Hepatocyte (in vitro differentiated cells): Measurements from ENCODE around the gene GNGT1. TPM values are rescaled to one million over a fixed set of nuclear protein-coding genes. Genes with fewer than 3 reads are reported as not detected.
A peak's percentile ranks its signal among the peaks of the same experiment; 100 is the strongest.

Experiments
- DNase-seq: peaks from one replicate; pipeline ENCODE4 v3.0.0-alpha.2; 2016; ENCODE audit warnings: low spot score
- H2AFZ ChIP-seq: fragments of 200-600 bp; sonication (generic); 2 replicates; pipeline ENCODE4 v1.6.0; 2016; ENCODE audit warnings: antibody characterized with exemption, mild to moderate bottlenecking
- H3K27ac ChIP-seq: fragments of 200-600 bp; sonication (generic); 2 replicates; pipeline ENCODE4 v1.5.1; 2016; ENCODE audit warnings: mild to moderate bottlenecking
- H3K27me3 ChIP-seq: fragments of 200-600 bp; sonication (generic); 2 replicates; pipeline ENCODE4 v1.6.1; 2016
- H3K36me3 ChIP-seq: fragments of 200-600 bp; sonication (generic); replicated peaks from 2 replicates; pipeline ENCODE4 v1.5.1; 2016; ENCODE audit warnings: low read depth; ENCODE audit not compliant: insufficient read depth
- H3K4me1 ChIP-seq: fragments of 200-600 bp; sonication (generic); 2 replicates; pipeline ENCODE4 v1.5.1; 2016; ENCODE audit warnings: mild to moderate bottlenecking, moderate library complexity; ENCODE audit not compliant: insufficient read depth
- H3K4me2 ChIP-seq: fragments of 200-600 bp; sonication (generic); 2 replicates; pipeline ENCODE4 v1.6.0; 2016
- H3K4me3 ChIP-seq: fragments of 200-600 bp; sonication (generic); 2 replicates; pipeline ENCODE4 v1.5.1; 2016; ENCODE audit warnings: mild to moderate bottlenecking
- H3K79me2 ChIP-seq: fragments of 200-600 bp; sonication (generic); 2 replicates; pipeline ENCODE4 v1.6.0; 2017; ENCODE audit warnings: mild to moderate bottlenecking
- H3K9me2 ChIP-seq: fragments of 200-600 bp; sonication (generic); replicated peaks from 2 replicates; pipeline ENCODE4 v1.6.0; 2017; ENCODE audit warnings: mild to moderate bottlenecking; ENCODE audit not compliant: insufficient read depth
- H3K9me3 ChIP-seq: fragments of 200-600 bp; sonication (generic); 2 replicates; pipeline ENCODE4 v1.5.1; 2016; ENCODE audit warnings: low read depth, mild to moderate bottlenecking
- H4K20me1 ChIP-seq: fragments of 200-600 bp; sonication (generic); 2 replicates; pipeline ENCODE4 v1.6.0; 2016; ENCODE audit warnings: mild to moderate bottlenecking; ENCODE audit not compliant: insufficient read depth, poor library complexity, severe bottlenecking
- EZH2 ChIP-seq: fragments of 200-600 bp; sonication (generic); IDR thresholded peaks from 2 replicates; pipeline ENCODE4 v1.6.1; 2016; ENCODE audit warnings: antibody characterized with exemption, mild to moderate bottlenecking, borderline replicate concordance
- EZH2phosphoT487 ChIP-seq: fragments of 200-600 bp; sonication (generic); IDR thresholded peaks from one replicate; pipeline ENCODE4 v1.6.1; 2018; ENCODE audit warnings: antibody characterized with exemption, mild to moderate bottlenecking, low read depth, moderate library complexity; ENCODE audit not compliant: unreplicated experiment, severe bottlenecking
- WGBS: methylation state at CpG from one replicate; pipeline ENCODE4 v1.1.6; 2016; ENCODE audit warnings: low lambda C conversion rate; ENCODE audit errors: missing lambda C conversion rate; 5-methylcytosine and 5-hydroxymethylcytosine counted together
- polyA plus RNA-seq: library from polyadenylated mRNA; unstranded; fragments of >200 nt; fragmentation: Nextera tagmentation; extraction: Ambion mirVana; gene quantifications from 2 replicates; pipeline ENCODE4 v1.2.1, GENCODE V29; 2016
- total RNA-seq: library from RNA; depleted of rRNA; stranded (reverse); fragments of >200 nt; gene quantifications from 2 replicates; pipeline ENCODE4 v1.2.3, GENCODE V29; 2014
- TF ChIP-seq, protein P1 (sequence below): fragments of 200-600 bp; sonication (generic); IDR thresholded peaks from 2 replicates; pipeline ENCODE4 v1.5.1; 2016; ENCODE audit warnings: antibody characterized with exemption, mild to moderate bottlenecking; ENCODE audit not compliant: poor library complexity

The GNGT1 gene
- total and polyA plus RNA-seq, 2 experiments from 2014 or later, result 0.24 TPM; not detected in 1

DNA sequence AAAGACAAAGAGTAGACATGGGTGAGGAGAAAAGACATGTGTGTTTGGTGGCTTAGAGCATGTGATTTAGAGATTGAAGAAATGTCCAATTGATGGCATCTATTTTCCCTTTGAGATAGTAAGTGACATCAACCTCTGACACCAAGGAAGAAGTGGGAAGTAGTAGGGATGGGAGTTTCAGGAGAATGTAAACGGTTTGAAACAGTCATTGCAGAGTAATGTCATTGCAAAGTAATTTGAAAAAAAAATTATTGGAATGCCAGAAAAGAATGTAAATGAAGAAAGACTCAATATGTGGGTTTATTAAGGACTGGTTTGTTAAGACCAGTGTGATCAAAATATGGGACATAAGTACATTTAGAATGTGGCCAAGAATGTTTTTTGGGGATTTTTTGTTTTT, 41.7 kb downstream of the GNGT1 start:
- Histone ChIP-seq H3K9me2 (no peaks in the 10 kb centered on the region), H3K4me1 (no peaks in the 10 kb centered on the region), H3K9me3 (no peaks in the 10 kb centered on the region), H3K4me2 (no peak overlapping the region), H2AFZ (no peak overlapping the region), H3K79me2 (no peaks in the 10 kb centered on the region), H4K20me1 (no peaks in the 10 kb centered on the region), H3K27ac (no peak overlapping the region), H3K4me3 (no peak overlapping the region), H3K27me3 (no peaks in the 10 kb centered on the region), H3K36me3 (no peaks in the 10 kb centered on the region)
- TF ChIP-seq EZH2 (no peak), EZH2phosphoT487 (no peak)
- TF ChIP-seq, protein P1, sequence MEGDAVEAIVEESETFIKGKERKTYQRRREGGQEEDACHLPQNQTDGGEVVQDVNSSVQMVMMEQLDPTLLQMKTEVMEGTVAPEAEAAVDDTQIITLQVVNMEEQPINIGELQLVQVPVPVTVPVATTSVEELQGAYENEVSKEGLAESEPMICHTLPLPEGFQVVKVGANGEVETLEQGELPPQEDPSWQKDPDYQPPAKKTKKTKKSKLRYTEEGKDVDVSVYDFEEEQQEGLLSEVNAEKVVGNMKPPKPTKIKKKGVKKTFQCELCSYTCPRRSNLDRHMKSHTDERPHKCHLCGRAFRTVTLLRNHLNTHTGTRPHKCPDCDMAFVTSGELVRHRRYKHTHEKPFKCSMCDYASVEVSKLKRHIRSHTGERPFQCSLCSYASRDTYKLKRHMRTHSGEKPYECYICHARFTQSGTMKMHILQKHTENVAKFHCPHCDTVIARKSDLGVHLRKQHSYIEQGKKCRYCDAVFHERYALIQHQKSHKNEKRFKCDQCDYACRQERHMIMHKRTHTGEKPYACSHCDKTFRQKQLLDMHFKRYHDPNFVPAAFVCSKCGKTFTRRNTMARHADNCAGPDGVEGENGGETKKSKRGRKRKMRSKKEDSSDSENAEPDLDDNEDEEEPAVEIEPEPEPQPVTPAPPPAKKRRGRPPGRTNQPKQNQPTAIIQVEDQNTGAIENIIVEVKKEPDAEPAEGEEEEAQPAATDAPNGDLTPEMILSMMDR, result no peak
- 58% methylated on average over 1 of the region's 1 CpG for WGBS
- no peak for DNase-seq

DNA sequence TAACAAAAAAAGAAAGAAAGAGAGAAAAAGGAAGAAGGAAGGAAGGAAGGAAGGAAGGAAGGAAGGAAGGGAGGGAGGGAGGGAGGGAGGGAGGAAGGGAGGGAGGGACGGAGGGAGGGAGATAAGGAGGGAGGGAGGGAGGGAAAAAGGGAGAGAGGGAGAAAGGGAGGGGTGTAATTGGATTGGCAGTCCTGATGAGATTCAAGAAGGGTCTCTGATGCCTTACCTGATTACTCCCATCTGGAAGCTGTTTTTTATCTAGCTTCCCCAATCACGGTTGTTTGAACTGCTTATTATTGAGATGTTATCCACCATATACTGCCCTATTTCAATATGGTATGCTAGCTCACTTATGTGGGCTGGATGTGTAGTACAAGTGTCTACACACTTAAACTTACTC, 42.5 kb downstream of the GNGT1 start:
- 69% methylated on average over 1 of the region's 2 CpGs for WGBS
- Histone ChIP-seq H3K9me3 (no peaks in the 10 kb centered on the region), H3K27ac (no peak overlapping the region), H3K4me1 (no peaks in the 10 kb centered on the region), H3K4me3 (no peak overlapping the region), H3K79me2 (no peaks in the 10 kb centered on the region), H3K4me2 (no peak overlapping the region), H3K9me2 (no peaks in the 10 kb centered on the region), H2AFZ (no peak overlapping the region), H4K20me1 (no peaks in the 10 kb centered on the region), H3K27me3 (no peaks in the 10 kb centered on the region), H3K36me3 (no peaks in the 10 kb centered on the region)
- no peak for DNase-seq
- TF ChIP-seq EZH2 (no peak), EZH2phosphoT487 (no peak)
- TF ChIP-seq, protein P1, result no peak

DNA sequence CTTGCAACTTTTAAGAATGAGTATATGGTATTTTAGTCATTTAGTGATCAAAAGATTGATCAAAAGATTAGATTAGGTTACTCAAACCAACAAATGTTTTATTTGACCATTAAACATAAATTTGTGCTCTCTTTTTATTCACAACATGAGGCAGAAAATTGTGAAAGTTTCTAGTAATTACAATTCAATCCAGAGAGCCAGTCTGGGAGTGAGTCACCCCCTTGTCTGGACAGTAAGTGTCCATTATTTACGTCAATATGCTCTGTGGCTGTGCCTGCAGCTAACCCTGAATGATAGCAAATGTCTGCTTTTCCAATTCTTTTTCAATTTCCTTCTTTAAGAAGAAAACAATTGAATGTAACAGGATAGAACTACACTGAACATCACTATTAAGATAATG, 43.1 kb downstream of the GNGT1 start:
- Histone ChIP-seq H3K27me3 (no peaks in the 10 kb centered on the region), H4K20me1 (no peaks in the 10 kb centered on the region), H3K9me3 (no peaks in the 10 kb centered on the region), H3K4me2 (no peak overlapping the region), H3K4me3 (no peak overlapping the region), H3K36me3 (no peaks in the 10 kb centered on the region), H2AFZ (no peak overlapping the region), H3K79me2 (no peaks in the 10 kb centered on the region), H3K4me1 (no peaks in the 10 kb centered on the region), H3K9me2 (no peaks in the 10 kb centered on the region), H3K27ac (no peak overlapping the region)
- WGBS, result 57% methylated on average over 1 of the region's 1 CpG
- peak; percentile 9 for DNase-seq
- TF ChIP-seq EZH2phosphoT487, result no peak

DNA sequence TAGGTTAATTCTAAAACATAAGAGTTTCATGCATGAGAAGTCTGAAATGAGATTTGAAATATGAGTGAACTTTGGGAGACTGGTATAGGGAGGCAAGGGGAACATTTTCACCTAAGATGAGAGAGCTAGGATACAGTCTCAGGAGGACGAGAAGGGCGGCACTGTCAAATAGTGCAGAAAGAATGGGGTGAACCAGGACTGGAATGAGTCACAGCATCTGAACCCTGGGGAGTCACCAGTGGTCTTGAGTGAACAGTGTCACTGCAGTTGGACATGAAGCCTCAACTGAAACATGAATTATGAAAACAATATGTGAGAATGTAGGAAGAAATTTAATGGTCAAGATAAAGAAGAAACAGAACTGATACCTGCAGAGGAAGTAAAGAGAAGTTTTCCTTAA, 48.9 kb downstream of the GNGT1 start:
- no peaks in the 10 kb centered on the region for H3K36me3 ChIP-seq
- no peak overlapping the region for H3K4me3 ChIP-seq
- no peak overlapping the region for H3K27ac ChIP-seq
- no peak overlapping the region for H3K4me2 ChIP-seq
- H2AFZ ChIP-seq, result no peak overlapping the region
- H3K9me3 ChIP-seq, result no peaks in the 10 kb centered on the region
- H4K20me1 ChIP-seq, result no peaks in the 10 kb centered on the region
- no peak for TF ChIP-seq EZH2phosphoT487
- no peak for TF ChIP-seq EZH2
- no peak for DNase-seq
- H3K4me1 ChIP-seq, result no peaks in the 10 kb centered on the region
- no peaks in the 10 kb centered on the region for H3K27me3 ChIP-seq
- WGBS, result 95% methylated on average over 2 of the region's 2 CpGs
- no peaks in the 10 kb centered on the region for H3K9me2 ChIP-seq
- no peaks in the 10 kb centered on the region for H3K79me2 ChIP-seq
